Activated CD4-positive, alpha-beta T cell treated with anti-CD3 and anti-CD28 coated beads, Interleukin-2, amount 50 U/mL, for 24 hours (primary cell): Measurements from ENCODE around the gene KLHDC8A.
"Not testable (repeated sequence)": the region's sequence is repeated elsewhere in the genome, so short reads cannot be mapped to it uniquely, and the experiment has no call there.

ENCODE experiments used
- DNase-seq, 2 donors: peaks; one replicate each; pipeline ENCODE4 v3.0.0-alpha.2; 2020; ENCODE audit warnings: low read depth in 1 of 2, low spot score in 1 of 2

KLHDC8A gene

DNA sequence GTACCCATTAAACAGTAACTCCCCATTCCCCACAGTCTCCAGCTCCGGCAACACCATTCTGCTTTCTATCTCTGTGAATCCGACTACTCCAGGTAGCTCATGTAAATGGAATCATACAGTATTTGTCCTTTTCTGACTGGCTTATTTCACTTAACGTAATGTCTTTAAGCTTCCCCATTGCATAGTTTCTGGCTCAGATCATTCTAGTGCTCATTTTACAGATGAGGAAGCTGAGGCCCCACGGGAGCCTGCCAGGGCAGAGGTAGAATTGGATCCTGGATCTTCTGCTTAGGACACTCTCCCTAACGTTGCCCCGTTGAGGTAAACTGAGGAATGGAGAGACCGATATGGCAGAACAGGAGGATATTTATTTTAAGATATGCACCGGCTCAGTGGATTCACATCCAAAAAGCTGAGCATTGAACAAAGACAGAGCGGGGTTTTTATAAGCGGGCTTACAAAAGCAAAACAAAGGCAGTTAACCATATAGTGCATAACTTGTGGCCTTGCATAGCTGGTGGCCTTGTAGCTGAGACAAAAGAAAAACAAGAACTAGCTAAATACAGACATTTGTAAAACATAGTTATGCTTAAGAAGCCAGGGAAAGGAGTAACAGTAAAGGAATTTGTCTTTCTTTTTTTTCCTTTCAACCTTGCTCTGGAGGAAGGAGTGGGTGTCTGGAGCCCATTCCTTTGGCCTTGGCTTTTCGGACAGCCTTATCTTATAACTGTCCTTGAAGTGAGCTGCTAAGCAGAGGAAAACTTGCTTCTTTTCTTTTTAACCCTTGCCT lies 15.3 kb upstream of the KLHDC8A start:
- no peak for DNase-seq

DNA sequence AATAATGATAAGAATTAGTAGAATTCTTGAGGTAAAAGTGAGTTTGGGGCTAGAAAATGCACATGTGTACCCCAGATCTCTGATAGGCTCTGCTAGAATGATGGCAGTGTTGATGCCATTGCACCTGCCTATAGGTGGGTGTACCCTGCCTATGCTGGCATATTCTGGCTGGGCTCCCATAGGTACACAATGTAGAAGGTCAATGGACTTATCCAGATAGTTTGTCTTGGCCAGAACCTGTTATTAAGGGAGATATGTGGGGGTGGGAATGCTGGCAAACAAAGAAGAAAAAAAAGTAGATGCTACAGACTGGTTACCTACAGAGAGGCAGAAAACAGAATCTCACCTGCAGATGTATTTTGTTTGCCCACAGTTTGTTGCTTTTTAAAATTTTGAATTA lies 14.1 kb upstream of the KLHDC8A start:
- no peak for DNase-seq

DNA sequence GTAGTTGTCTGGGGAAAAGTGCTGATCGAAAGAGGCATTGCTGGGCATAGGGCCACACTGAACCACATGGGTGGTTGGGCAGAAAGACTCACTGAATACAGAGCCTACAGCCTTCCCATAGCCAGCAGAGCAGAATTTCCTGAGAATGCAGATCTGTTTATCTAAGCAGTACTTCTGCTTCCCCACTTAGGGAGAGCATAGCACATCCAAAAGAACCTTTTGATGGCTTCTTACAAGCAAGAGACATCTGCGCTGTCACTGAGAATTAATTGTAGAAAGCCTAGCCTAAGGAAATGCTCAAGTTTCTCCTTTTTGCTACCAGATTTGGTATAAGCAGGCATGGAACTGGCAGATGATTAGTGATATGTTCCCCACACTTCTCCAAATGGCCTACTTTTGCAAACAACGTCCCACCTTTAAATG lies 13.0 kb upstream of the KLHDC8A start:
- no peak for DNase-seq

DNA sequence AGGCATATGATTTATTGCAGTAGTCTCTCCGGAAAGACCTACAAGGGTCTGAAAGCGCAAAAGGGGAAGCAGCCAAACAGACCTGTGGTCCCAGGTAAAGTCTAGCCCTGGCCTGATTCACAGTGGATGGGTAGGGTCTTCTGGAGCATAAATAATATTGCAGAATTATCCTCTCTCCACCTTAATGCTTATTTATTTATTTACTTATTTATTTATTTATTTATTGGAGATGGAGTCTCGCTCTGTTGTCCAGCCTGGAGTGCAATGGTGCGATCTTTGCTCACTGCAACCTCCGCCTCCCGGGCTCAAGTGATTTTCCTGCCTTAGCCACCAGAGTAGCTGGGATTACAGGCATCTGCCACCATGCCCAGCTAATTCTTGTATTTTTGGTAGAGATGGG lies 11.8 kb upstream of the KLHDC8A start:
- no peak for DNase-seq

DNA sequence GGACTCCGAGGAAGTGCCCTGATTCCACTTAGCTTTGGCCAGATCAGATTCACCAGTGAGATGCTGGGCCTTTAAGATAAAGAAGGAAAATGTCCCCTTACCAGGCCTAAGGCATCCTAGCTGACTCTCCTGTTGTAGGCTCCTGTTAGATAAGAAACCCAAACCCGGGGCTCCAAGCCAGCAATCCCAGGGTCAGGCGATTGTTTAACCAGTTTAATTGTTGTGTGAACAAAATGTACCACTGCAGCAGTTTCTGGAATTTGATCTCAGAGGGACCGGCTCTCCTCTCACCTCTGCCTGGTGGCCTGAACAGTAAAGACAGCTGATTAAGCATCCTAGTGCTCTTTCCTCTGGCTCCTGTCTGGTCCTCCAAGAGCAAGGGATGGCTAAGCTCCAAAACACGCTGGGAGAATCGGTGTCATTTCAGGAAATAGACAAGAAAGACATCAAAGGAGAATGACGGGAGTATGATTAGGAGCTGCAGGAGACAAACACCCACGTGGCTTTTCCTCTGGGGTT lies 9.3 kb upstream of the KLHDC8A start:
- no peak for DNase-seq

DNA sequence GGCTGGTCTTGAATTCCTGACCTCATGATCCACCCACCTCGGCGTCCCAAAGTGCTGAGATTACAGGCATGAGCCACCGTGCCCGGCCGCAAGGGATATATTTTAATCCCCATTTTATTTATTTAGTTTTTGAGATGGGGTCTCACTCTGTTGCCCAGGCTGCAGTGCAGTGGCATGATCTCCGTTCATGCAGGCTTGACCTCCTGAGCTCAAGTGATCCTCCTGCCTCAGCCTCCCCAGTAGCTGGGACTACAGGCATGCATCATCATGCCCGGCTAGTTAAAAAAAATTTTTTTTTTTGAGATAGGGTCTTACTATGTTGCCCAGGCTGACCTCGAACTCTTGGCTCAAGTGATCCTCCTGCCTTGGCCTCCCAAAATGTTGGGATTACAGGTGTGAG lies 8.4 kb upstream of the KLHDC8A start:
- DNase-seq = not testable (repeated sequence)

DNA sequence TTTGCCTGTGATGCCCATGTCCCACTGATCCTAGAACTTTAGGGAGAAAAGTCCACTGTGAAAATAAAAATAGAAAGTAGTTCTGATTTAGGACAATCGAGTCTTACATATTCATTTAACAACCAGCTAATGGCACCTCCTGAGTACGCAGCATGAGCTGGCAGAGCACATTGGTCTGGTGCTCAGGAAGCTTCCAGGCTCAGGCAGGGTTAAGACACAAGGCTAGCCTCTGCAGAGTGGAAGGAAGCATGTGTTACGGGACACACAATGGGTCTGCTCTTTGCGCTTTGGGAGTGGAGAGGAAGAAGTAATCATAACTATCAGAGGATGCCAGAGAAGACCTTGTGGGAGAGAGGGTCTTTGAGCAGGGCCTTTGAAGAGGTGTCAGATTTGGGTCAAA lies 4.2 kb upstream of the KLHDC8A start:
- DNase-seq = no peak

DNA sequence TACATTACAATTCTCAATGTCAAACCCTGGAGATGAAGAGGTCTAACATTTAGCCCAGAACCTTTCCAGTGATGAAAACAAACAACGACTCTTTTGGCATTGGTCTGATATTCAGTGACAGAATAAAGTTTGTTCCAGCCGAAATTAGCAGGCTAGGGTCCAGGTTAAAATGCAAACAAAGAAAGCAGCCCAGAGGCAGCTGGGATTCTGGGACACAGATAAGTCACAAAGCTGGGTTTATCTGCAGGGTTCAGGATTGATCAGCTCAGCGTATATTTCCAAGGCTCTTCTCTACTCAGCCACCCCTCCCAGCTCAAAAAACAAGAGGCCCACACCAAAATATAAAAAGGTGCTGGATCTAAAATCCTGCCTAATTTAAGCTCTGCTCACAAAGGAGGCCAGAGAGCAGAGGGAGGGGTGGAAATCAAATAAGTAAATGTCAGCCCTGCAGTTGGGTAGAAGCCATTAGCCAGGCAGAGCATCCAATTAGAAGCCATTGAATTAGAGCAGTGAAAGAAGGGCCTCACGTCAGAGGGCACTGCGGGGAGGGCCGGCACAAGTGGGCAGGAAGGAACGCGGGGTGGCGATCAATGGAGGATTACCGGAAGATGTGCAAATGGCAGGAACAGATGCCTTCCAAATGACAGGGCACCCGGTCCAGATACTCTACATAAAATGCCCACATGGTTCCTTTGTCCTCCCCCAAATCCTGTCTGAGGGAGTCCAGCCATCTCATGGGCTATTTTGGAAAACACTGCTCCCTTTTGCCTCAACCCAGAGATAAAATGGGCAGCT lies 3.2 kb upstream of the KLHDC8A start:
- no peak for DNase-seq

DNA sequence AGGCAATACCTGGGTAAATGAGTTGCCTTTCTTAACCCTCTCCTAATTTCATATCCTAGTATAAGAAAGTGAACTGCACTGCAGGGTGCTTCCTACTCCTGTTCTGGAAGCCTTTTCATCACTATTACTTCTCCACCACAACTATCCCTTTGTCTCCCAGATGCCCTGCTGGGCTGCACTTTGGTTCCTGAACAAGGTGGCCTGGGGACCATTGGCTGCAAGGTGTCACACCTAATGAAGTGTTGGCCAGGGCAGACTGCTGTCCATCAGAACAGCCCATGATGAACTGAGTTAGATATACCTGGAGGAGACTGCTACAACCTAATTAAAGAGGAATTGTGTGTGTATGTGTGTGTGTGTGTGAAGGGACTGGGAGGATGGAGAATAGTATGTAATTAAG lies 1.9 kb upstream of the KLHDC8A start:
- DNase-seq = no peak

DNA sequence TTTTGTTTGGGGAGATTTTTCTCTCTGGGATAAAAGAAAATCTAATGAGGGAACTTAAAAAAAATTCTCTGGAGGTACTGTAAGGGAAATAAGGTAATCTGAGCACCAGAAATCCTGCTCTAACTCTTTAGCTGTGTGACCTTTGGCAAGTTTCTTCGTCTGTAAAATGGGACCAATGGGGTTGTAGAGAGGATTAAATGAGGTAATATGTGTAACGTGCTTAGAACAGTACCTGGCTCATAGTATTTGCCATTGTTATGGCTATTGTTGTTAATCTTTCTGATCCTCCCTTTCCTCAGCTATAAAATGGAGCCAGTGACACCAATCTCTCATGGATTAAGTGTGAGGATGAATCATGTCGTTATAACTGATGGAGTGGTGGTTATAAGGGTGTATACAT lies 845 bp upstream of the KLHDC8A start:
- no peak for DNase-seq

DNA sequence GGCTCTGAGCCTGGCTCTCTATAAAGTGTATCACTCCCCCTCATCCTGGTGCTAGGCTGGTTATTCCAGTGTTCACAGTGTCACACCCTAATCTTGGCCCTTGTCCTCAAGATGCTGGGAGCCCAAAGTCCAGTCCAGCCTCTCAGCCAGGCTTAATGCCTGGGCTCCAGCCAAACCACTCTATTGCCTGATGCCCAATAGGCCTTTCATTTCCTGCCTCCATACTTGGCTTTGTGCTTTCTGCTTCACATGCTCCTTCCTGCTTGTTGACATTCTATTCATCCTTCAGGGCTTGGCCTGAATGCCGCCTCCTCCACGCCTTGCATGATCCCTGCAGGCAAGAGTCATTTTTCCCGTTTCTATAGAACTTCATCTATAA lies 1.7 kb downstream of the KLHDC8A start:
- no peak for DNase-seq

DNA sequence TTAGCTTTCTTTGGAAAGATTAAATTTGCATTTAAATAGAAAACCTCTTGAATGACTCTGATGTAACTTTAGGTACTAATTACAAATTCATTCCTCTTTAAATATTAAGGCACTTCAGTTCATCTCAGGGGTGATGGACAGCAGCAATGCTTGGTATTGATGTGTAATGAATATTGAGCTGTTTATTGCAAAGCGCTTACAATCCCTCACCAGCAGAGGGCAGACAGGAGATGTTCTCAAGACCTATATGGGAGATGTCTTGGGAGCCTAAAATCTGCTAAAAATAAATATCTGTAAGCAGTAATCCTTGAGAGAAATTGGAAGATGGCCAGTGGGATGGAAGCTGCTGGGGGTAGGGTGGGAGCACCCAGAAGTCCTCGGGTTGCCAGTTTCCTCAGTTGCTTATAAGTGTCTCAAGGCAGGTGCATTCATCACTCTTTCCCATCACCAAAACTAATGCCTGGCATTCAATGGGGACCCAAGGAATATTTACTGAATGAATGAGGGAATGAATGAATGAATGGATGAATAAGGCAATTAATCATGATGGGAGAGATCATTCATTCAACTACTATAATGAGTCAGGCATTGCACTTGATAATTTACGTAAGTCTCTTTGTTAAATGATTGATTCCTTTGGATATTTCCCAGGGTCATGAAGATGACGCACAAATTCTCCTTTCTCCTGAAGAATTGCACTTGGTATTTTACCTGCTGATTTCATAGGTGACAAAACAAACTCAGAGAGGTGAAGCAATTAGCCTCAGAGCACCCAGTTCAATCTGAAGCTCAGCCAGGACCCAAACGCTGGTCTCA lies 2.3 kb downstream of the KLHDC8A start:
- DNase-seq = peak in 1 of 2 donors; percentile 61

DNA sequence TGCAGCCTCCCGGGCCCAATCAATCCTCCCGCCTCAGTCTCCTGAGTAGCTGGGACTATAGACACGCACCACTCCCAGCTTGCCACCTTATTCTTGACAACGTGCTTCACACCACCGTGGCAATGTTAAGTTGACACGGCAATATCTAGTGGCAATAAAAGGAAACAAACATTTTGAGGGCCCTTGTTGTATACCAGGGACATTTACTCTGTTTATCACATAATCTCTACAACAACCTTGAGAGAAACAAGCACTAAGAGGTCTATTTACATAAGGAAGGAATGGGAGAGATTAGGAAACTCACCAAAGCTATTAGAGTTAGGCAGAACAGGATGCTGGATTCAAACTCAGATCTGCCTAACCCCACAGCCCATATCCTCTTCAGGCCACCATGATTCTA lies 3.1 kb downstream of the KLHDC8A start:
- no peak for DNase-seq

DNA sequence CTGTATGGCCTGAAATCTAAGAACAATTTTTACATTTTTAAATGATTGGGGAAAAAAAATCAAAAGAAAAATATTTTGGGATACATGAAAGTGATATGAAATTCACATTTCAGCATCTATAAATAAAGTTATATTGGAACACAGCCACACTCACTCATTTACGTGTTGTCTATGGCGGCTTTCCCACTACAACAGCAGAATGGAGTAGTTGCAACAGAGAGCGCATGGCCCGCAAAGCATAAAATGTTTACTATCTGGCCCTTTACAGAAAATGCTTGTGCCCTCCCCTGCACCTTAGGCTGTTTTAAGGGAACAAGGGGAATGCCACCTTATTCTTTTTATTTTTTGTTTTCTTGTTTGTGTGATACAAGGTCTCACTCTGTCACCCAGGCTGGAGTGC lies 3.5 kb downstream of the KLHDC8A start:
- no peak for DNase-seq

DNA sequence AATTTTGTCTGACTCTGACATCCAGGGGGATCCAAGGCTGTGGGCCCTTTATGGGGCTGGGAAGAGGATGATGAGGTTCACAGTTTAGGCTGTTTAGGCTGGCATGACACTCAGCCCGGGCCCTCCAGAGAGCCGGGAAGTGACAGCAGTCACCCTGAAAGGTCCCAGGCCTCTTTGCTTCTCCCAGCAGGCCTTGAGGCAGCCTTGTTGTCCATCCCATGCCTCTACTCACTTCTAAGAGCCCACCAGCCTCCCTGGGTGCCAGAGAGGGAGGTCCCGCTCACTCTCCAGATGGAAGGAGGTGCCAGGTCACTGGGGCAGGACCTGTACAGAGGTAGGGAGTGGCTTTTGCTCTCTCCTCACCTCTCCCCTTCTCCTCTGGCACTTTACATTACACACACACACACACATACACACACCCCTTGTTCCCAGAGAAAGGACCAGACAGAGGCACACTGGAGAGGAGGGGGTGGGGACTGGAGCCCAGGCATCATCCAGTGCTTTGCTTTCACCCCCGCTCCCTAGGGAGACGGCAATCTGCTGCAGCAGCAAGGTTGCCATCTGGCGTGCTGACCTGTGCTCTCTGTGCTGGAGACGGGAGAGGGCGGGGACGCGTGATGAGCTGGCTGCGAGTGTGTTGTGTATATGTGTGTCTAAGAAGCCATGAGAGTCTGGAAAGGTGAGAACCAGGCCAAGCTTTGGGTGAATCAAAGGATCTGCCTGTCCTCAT lies 4.6 kb downstream of the KLHDC8A start:
- no peak for DNase-seq

DNA sequence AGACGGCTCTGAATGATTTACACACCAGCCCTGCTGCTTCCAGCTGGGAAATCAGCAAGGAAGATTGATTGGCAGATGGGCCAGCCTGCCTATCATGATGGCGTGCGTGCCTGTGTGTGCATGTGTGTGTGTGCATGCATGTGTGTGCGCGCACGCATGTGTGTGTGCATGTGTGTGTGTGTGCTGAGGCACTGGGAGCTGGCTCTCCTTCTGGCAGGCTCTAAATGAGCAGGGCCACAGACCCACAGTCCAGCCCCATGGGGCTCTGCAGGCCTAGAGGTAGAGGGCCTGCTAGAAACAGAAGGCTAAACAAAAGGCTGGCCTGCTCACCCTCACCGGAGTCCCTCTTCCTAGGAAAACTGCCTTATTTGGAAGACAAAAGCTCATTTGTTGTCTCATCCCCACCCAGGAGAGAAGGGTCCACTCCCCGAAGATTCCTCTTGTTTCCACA lies 6.0 kb downstream of the KLHDC8A start:
- no peak for DNase-seq

DNA sequence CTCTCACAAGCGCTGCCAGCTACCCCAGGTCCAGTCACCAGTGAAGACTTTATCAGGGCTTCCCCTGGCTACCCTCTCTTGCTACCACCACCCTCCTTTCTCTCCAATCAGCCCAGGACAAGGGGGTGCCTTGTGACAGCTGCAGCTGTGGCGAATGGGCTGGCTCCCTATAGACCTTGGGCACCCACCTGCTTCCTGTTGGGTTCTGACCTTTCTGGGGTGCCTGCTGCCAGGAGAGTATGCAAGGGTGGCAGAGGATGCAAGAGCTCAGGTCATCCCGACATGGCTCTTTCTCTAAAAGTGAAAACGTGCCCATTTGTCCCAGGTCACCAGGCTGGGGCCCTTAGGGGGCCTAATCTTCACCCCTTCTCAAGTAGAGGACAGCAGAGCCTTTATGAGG lies 6.6 kb downstream of the KLHDC8A start:
- DNase-seq = no peak

DNA sequence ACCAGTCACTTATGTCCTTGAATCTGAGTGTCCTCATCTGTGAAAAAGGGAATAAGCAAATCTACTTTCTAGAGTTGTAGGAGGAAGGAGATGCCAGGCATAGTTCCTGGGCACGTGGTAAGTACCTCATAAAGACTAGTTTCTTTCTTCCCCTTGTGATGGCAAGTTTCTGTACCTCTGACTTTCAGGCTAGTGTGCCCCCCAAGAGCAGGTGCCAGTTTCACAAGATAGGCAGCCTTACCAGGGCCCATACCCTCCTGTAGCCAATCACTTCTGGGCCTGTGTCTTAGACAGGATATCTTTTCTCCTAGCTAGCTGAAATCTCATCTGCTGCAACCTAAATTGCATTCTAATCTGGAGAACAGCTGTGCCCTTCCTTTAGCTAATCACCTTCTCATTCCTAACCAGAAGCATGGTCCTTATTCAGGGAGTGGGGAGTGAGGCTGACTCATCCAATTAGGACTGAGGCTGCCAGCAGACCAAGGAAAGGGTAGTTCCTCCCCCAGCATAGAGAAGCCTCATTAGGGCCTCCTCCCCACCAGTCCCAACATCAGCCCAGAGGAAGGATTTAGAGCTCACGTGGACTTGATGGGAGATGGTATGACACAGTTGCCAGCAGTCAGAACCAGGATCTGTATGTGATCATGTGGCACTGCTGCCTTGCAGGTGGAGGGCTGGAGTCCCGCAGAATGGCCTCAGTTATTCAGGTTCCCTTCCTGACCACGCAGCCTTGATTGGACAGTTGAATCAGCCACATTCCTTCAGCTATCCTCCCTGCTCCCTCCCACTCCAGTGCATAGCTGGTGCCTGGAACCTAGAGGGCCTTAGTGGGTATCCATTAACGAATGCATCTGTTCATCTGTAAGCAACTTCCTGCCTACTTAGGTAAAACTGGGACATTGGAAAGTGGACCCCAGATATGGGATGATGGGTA lies 7.9 kb downstream of the KLHDC8A start:
- no peak for DNase-seq

DNA sequence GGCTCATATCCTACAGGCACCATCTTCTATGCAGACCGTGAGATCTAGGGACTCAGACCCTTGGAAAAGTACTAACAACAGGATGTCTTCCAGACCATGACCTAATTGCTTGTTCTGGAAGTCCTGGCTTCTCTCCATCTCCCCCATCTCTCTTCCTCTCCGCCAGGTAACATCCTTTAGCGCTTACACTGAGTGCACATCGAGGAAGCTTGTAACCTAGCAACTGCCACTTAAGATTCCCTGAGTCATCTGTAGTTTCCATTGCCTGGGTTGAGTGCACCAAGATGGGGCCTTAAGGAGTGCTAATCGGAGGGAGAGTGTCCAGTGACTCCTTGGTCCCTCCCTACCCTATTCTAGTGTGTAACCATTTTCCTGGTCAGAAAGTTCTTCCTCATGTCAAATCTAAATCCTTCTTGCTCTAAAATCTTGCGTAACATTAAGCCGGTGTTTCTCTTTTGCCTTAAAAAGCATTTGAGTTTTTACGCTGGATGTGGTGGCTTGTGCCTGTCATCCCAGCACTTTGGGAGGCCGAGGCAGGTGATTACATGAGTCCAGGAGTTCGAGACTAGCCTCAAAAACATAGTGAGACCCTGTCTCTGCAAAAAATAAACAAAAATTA lies 9.7 kb downstream of the KLHDC8A start:
- no peak for DNase-seq
